Endothelial cell of umbilical vein (primary cell): ENCODE data around the gene CNTD1. TPM values are rescaled to one million over a fixed set of nuclear protein-coding genes. Genes with fewer than 3 reads are reported as not detected.

Source experiments
- BruUV-seq: library from RNA; stranded (reverse); fragments of 400-500 nt; replicated peaks from 2 replicates; lab custom pipeline; 2021; lab: Mats Ljungman, UMichigan
- CTCF ChIA-PET: fragments of 300-600, 350-600 bp; sonication (Branson Sonifier 250); formaldehyde crosslinking; loops from one replicate; lab custom pipeline; 2021; ENCODE audit warnings: antibody characterized with exemption, inconsistent platforms; lab: Charles Lee
- POLR2A ChIA-PET: fragments of 300-600, 350-600 bp; sonication (Branson Sonifier 250); formaldehyde crosslinking; loops from one replicate; lab custom pipeline; 2021; ENCODE audit warnings: antibody characterized with exemption, inconsistent platforms; lab: Charles Lee
- DNase-seq: peaks from one replicate; pipeline ENCODE4 v3.0.0-alpha.2; 2011; ENCODE audit warnings: low read depth, low spot score
- FAIRE-seq: peaks from 2 replicates; lab custom pipeline; 2011; peaks lifted over from hg19 to GRCh38; lab: Jason Lieb, UNC
- H2AFZ ChIP-seq: 2 replicates; pipeline ENCODE4 v1.6.0; 2012; ENCODE audit warnings: low read depth, low read length, control low read depth, inconsistent platforms
- H3K27ac ChIP-seq: 2 replicates; pipeline ENCODE4 v1.5.1; 2011; ENCODE audit warnings: low read depth, mild to moderate bottlenecking, control low read depth, low read length, moderate library complexity; ENCODE audit not compliant: insufficient read depth
- H3K27me3 ChIP-seq, 2 experiments: 2 replicates each; pipeline versions ENCODE4 v1.6.0 to v1.6.1; 2011; ENCODE audit warnings: low read length in 2 of 2, mixed read lengths in 1 of 2; ENCODE audit not compliant: control insufficient read depth in 2 of 2, insufficient read depth in 2 of 2
- H3K36me3 ChIP-seq, 2 experiments: 2 replicates in 1 of 2; 3 replicates in 1 of 2; pipeline ENCODE4 v1.5.1; 2011; ENCODE audit warnings: low read length in 2 of 2, mild to moderate bottlenecking in 1 of 2, moderate library complexity in 1 of 2; ENCODE audit not compliant: control insufficient read depth in 2 of 2, insufficient read depth in 2 of 2; ENCODE audit errors: extremely low read depth in 1 of 2
- H3K4me1 ChIP-seq: 3 replicates; pipeline ENCODE4 v1.5.1; 2011; ENCODE audit warnings: mild to moderate bottlenecking, low read length; ENCODE audit not compliant: control insufficient read depth, insufficient read depth; ENCODE audit errors: extremely low read depth
- H3K4me2 ChIP-seq: 2 replicates; pipeline ENCODE4 v1.6.1; 2011; ENCODE audit warnings: low read length, control low read depth, mixed read lengths; ENCODE audit not compliant: insufficient read depth
- H3K4me3 ChIP-seq, 3 experiments: fragments of 200-600 bp in 1 of 3; sonication (generic), shearing (Covaris generic) in 1 of 3; replicated peaks in 1 of 3; 2 replicates each; pipeline ENCODE4 v1.5.1; 2011 to 2016; ENCODE audit warnings: control low read depth in 3 of 3, low read length in 3 of 3, mild to moderate bottlenecking in 2 of 3, inconsistent platforms in 1 of 3, low read depth in 1 of 3, moderate library complexity in 1 of 3; ENCODE audit not compliant: insufficient read depth in 1 of 3
- H3K79me2 ChIP-seq: 2 replicates; pipeline ENCODE4 v1.6.0; 2012; ENCODE audit warnings: low read length, inconsistent platforms; ENCODE audit not compliant: control insufficient read depth, insufficient read depth
- H3K9ac ChIP-seq: replicated peaks from 2 replicates; pipeline ENCODE3; 2011; ENCODE audit warnings: low read length, control low read depth; ENCODE audit not compliant: insufficient read depth; ENCODE audit errors: extremely low read depth
- H3K9me1 ChIP-seq: replicated peaks from 3 replicates; pipeline ENCODE4 v1.6.0; 2011; ENCODE audit warnings: mild to moderate bottlenecking, low read length; ENCODE audit not compliant: control insufficient read depth, insufficient read depth; ENCODE audit errors: extremely low read depth
- H3K9me3 ChIP-seq: replicated peaks from 2 replicates; pipeline ENCODE4 v1.5.1; 2012; ENCODE audit warnings: low read length, inconsistent platforms; ENCODE audit not compliant: control insufficient read depth, insufficient read depth
- H4K20me1 ChIP-seq: replicated peaks from 2 replicates; pipeline ENCODE3; 2011; ENCODE audit warnings: mild to moderate bottlenecking, low read length; ENCODE audit not compliant: control insufficient read depth, insufficient read depth; ENCODE audit errors: extremely low read depth
- CTCF ChIP-seq, 2 donors: IDR thresholded peaks; 1 replicate in 1 of 2; 2 replicates in 1 of 2; pipeline ENCODE4 v1.5.1; 2011; ENCODE audit warnings: low read length in 2 of 2, mild to moderate bottlenecking in 2 of 2, moderate library complexity in 2 of 2, control low read depth in 1 of 2, inconsistent platforms in 1 of 2, low read depth in 1 of 2; ENCODE audit not compliant: insufficient read depth in 1 of 2; ENCODE audit errors: extremely low read depth in 1 of 2
- EZH2 ChIP-seq: IDR thresholded peaks from 2 replicates; pipeline ENCODE4 v1.6.1; 2012; ENCODE audit warnings: borderline replicate concordance, low read depth, mild to moderate bottlenecking, moderate library complexity, low read length, inconsistent platforms; ENCODE audit not compliant: severe bottlenecking
- FOS ChIP-seq: IDR thresholded peaks from 2 replicates; pipeline ENCODE4 v1.6.1; 2011; ENCODE audit warnings: mild to moderate bottlenecking, low read length, moderate library complexity, borderline replicate concordance; ENCODE audit not compliant: insufficient read depth
- GATA2 ChIP-seq: IDR thresholded peaks from 2 replicates; pipeline ENCODE4 v1.7.0; 2011; ENCODE audit warnings: low read depth, mild to moderate bottlenecking, moderate library complexity, mixed read lengths, low read length; ENCODE audit not compliant: insufficient read length, insufficient read depth
- JUN ChIP-seq: IDR thresholded peaks from 2 replicates; pipeline ENCODE4 v1.6.1; 2011; ENCODE audit warnings: borderline replicate concordance, low read depth; ENCODE audit not compliant: insufficient read length, insufficient read depth
- MAX ChIP-seq: IDR thresholded peaks from 2 replicates; pipeline ENCODE4 v1.6.1; 2011; ENCODE audit not compliant: insufficient read depth, insufficient read length
- MYC ChIP-seq: IDR thresholded peaks from one replicate; pipeline ENCODE4 v1.6.1; 2011; ENCODE audit warnings: mild to moderate bottlenecking, low read depth, low read length
- POLR2A ChIP-seq: IDR thresholded peaks from 2 replicates; pipeline ENCODE4 v1.6.1; 2012; ENCODE audit warnings: low read depth, mild to moderate bottlenecking, control low read depth, low read length
- POLR2AphosphoS5 ChIP-seq: IDR thresholded peaks from 2 replicates; pipeline ENCODE4 v1.6.1; 2012; ENCODE audit warnings: low read depth, mild to moderate bottlenecking, control low read depth, low read length, moderate library complexity; ENCODE audit not compliant: insufficient read depth
- dilution Hi-C: fragments of 300-500 bp; cut with MboI; formaldehyde crosslinking; loops from one replicate; pipeline ENCODE4 v1.15.0; 2019; ENCODE audit warnings: low sequenced_read_pairs; ENCODE audit not compliant: extremely low pct_ligation_motif_present
- intact Hi-C: fragments of 100-400 bp; cut with micrococcal nuclease; formaldehyde crosslinking; loops from one replicate; pipeline ENCODE4 v1.10.0; 2022
- polyA plus RNA-seq, 4 experiments: library from polyadenylated mRNA; depleted of rRNA in 3 of 4; stranded (reverse) in 3 of 4; unstranded in 1 of 4; fragments of >200 nt; gene quantifications; 2 replicates each; pipeline versions ENCODE4 v1.2.1 to v1.2.3, GENCODE V29; 2011 to 2012; ENCODE audit warnings: missing spikeins in 1 of 4
- total RNA-seq: library from RNA; stranded (reverse); gene quantifications from 2 replicates; pipeline ENCODE4 v1.2.3, GENCODE V29; 2021

Gene CNTD1
- total and polyA plus RNA-seq, 2 donors (not counting 3 experiments of a cell fraction or from before 2014, with no cell fraction given) = not detected

GRCh38 chr17:42844761-42845555, 46.3 kb downstream of the CNTD1 start:
- Histone ChIP-seq H3K9me3 (no peaks in the 10 kb centered on the region), H3K9ac (no peak overlapping the region), H3K4me3 (no peak overlapping the region), H3K79me2 (no peaks in the 10 kb centered on the region), H3K27ac (no peak overlapping the region), H3K4me1 (no peaks in the 10 kb centered on the region), H3K9me1 (no peaks in the 10 kb centered on the region), H3K4me2 (no peak overlapping the region), H2AFZ (no peak overlapping the region), H3K27me3 (peaks cover 0 to 2% of the 10 kb centered on the region in 2 experiments), H3K36me3 (peaks cover 15 to 34% of the 10 kb centered on the region in 2 experiments), H4K20me1 (peaks cover 2% of the 10 kb centered on the region)
- ChIA-PET CTCF (interaction anchor here (0.6 to 8.9 kb wide), 5 partner anchors 8 to 266 kb away, joined by 3 to 132 read pairs (median 4); partner anchors contain the start of gene RPL27), POLR2A (no interaction called here)
- FAIRE-seq = no peak
- TF ChIP-seq JUN (no peak), CTCF (IDR thresholded peaks at IDR 0.05; ENCODE audit: extremely low read depth in 1 of 2, insufficient read depth in 1 of 2, low read depth in 1 of 2, low read length in 2 of 2) (no peak), POLR2A (no peak), FOS (no peak), MAX (no peak), POLR2AphosphoS5 (no peak), GATA2 (no peak), MYC (no peak), EZH2 (no peak)
- DNase-seq = no peak
- intact Hi-C loops (no loop called here), dilution Hi-C loops (no loop called here)
- BruUV-seq = no TSS peak
